ENCODE results near the gene CLEC2L.

CLEC2L gene

DNA sequence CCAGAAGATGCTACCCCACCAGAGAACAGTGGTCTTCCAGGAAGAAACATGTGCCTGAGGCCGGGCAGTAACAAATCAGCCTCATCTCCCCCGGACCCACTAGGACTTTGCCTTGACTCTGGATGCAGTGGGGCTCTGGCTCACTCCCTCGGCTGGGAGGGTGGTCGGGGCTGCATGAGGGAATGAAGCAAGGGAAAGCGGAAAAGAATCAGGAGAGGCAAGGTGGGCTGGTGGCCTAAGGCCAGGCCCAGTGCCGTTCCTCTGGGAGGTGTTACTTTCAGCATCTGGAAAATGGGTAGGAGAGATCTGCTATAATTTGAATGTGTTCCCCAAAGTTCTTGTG lies 51.8 kb downstream of the CLEC2L start:
- DNase-seq (ENCODE audit: low read depth): no peak

DNA sequence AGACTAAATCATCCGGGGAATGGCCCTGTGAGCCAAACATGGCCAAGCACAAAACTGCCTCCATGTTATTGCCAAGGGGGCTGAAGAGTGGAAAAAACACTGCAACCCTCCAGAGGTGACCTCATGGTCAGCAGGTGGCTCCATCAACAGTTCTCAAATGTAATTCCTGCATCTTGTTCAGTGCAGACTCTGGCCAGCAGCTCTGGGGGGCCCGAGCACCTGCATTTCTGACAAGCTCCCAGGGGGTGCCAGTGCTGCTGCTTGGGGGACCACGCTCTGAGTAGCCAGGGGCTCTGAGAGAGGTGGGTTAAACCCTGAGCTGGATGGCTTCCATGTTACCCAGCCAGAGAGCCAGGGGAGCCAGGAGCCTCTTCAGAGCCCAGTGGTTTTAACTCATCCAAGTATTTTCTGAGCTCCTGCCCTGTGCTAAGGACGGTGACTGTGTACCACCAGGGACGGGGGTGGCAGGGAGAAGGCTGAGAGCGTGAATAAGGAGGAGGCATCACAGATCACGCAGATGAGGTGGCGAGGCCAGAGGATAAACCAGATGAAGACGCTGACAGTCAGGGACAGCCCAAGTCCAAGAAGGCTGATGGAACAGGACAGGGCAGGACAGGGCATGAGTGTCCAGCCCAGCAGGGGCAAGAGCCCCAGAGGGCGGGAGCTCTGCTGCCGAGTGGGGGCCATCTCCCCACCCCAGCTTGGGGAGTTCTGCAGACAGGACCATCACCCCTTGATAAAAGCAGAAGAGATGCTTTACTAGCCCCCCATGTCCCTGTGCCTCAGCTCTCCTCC lies 52.9 kb downstream of the CLEC2L start:
- DNase-seq (ENCODE audit: low read depth): no peak

DNA sequence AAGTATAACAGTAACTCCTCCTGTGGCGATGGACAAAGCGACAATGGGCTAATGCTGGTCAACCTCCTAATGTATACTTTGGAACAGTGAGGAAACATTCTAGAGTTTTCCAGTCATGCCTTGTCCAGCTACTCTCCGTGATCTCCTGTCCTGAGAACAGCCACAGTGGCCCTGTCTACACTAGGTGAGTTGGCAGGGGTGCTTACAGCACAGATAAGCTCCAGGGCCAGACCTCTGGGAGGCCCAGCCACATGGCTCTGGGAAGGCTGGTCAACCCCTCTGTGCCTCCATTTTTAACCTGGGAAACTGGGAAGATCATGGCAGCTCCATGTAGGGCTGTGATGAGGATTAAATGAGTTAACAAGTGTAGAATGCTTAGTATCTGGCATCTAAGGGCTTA lies 57.0 kb downstream of the CLEC2L start:
- DNase-seq (ENCODE audit: low read depth): no peak

DNA sequence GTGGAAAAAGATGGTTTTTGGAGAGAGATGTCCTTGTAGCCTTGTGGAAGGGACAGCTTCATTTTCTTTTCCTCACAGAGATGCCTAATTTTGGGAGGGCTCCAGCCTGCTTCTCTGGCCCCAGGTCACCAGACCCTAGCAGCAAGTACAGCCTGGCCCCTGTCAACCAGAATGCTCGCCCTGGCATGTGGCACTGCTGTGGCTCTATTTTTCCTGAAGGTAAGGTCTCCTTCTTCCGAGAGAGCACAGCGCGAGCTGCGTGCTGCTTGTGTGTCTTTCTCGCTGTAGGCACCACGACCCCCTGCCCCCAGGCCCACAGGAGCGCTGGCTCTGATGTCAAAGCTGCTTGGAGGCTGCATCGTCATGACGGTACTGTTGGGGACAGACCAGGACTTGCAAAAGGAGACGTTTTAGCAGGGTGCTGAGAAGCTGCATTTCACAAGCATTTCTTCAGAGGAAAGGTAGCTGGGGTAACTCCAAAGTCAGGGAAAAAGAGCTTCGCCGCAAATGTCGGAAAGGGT lies 58.7 kb downstream of the CLEC2L start:
- DNase-seq (ENCODE audit: low read depth): no peak

DNA sequence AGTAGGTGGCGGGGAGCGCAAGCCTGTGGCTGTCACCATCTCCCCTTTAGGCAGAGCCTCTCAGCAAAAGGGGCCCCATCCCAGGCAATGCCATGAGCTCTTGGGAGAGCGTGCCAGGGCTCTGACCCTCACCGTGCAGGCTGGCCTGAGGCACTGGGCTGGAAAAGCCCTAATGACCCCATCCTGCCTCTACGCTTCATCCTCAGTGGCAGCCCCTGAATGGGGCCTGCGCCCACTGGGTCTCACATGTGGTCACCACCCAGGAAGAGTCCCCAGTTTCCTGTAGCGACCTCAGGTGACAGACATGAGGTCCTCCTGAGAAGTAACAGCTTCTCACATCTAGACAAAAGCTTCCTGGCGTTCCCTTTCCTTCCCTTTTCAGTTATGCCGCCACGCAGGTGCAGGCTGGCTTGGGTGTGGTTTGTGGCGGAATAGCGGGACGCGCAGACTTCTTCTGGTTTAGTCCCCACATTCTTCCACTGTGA lies 59.2 kb downstream of the CLEC2L start:
- DNase-seq (ENCODE audit: low read depth): no peak

DNA sequence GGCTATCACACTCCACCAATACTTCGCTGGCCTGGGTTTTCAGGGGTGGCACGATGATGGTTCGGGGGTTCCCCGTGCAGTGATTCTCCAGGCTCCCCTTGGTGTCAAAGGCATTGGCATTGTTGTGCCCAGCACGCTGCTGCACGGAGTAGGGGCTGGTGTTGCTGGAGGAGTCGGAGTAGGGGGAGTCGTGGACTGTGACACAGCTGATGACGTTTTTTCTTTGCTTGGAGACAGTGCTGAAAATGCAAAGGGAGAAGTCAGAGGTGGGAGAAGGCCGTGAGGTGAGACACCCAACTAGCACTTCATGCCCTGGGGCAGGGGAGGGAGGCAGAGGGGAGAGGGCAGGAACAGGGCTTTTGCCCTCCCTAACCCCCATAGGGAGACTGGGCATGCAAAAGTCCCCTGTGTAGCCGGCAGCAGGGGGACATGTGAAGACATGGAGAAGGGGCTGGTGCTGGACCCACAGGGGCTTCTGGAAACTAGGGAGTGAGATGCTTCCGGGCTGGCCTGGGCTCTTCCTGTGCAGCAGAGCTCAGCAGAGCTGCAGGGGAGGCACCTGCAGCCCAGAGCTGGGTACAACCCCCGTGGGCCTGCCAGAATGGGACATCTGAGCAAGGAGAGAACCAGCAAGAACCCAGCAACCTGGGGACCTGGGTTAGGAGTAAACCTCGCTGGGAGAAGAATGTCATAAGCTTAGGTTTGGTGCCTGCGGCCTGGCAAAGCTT lies 60.5 kb downstream of the CLEC2L start:
- DNase-seq (ENCODE audit: low read depth): no peak

DNA sequence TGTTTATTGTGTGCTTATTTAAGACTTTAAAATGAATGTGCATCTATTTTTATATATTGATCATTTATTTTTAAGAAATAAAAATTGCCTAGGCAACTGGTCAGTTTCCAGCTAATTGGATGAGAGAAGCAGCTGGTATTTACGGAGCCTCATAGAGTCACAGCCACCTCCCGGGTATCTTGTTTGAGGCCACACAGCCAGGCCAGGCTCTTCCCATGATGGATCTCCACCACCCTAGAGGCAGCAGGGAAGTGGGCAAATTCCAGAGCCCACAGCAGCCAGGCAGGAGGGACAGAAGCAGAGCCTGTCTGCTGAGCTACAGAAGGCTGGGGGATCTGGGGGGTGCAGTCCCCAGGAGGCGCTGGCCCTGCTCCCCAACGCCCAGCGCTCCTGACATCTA lies 61.6 kb downstream of the CLEC2L start:
- DNase-seq (ENCODE audit: low read depth): no peak

DNA sequence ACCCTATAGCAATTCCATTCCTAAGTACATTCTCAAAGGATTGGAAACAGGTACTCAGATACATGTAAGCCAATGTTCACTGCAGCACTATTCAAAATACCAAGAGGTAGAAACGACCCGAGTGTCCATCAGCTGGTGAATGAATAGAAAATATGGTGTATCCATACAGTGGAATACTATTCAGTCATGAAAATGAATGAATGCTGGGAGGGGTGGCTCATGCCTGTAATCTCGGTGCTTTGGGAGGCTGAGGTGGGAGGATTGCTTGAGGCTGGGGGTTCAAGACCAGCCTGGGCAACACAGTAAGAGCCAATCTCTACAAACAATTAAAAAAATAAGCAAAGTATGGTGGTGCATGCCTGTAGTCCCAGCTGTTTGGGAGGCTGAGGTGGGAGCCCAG lies 62.8 kb downstream of the CLEC2L start:
- no peak for DNase-seq (ENCODE audit: low read depth)

DNA sequence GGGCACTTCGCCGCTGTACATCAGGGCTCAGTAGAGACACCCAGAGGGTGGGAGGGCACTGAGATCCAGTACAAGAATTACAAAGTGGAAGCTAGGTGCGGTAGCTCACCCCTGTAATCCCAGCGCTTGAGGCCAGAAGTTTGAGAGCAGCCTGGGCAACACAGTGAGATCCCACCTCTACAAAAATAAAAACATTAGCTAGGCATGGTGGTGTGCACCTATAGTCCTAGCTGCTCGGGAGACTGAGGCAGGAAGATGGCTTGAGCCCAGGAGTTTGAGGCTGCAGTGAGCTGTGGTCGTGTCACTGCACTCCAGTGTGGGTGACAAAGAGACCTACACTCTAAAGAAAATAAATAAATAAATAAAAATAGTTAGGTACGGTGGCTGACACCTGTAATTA lies 64.0 kb downstream of the CLEC2L start:
- no peak for DNase-seq (ENCODE audit: low read depth)

DNA sequence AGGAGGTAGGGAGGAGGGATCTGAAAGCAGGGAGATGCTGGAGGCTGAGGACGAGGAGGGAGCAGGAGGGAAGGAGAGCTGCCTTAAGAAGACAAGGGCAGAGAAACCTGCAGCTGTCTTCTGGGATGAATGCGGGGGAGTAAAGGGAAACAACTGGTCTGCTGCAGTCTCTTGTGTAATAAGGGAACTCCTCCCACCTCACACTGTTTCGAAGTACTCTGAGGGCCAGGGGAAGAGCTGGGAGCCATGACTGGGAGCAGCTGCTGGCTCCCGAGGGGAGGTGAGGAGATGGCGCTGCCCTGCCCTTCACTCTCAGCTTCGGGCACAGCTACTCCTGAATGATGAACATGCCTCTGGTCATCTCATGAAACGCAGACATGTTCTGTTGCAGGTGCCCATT lies 65.1 kb downstream of the CLEC2L start:
- DNase-seq (ENCODE audit: low read depth): peak; percentile 14

DNA sequence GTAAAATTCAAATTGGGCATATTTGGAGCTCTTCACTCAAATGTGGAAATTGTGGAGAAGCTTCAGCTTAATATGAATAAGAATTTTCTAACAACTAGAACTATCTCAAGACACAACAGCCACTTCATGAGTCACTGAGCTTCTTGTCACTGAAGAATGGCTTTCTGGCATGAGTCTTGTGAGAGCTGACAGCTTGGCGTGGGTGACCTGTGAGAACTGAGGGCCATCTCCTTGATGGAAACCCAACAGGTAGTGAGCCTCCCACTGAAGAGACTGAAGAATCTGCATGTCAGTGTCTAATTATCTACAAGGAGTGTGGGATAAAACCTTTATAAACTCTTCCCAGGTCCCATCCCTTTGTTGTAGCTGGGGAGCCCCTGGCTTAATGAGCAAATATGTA lies 66.0 kb downstream of the CLEC2L start:
- DNase-seq (ENCODE audit: low read depth): no peak

DNA sequence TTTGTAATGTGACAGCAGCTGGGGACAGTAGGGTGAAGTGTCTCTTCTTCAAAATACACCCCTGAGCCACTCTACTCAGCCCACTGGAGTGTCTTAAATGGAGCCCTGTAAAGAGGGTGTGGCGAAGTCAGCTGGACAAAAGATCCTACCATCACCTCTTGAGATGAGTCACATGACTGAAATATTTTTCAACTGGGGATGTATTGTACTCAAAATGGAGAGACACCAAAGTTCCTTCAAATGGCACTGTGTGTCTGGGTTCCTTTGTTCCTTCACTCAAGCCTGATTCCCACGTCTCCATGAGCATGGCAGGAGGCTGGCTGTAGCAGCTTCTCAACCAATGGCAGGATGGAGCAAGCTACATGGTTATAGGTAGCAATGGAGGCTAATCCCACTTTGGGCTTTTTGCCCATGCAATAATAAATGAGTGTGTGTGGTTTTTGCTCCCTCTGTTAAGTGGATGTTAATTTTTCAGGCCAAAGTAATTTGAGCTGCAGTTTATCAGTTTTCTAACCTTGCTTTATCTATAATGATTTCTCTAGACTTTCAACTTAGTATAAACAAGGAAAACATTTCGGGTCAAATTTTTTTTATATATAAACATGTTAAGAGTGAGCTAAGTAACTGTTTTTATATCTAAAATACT lies 68.2 kb downstream of the CLEC2L start:
- DNase-seq (ENCODE audit: low read depth): no peak

DNA sequence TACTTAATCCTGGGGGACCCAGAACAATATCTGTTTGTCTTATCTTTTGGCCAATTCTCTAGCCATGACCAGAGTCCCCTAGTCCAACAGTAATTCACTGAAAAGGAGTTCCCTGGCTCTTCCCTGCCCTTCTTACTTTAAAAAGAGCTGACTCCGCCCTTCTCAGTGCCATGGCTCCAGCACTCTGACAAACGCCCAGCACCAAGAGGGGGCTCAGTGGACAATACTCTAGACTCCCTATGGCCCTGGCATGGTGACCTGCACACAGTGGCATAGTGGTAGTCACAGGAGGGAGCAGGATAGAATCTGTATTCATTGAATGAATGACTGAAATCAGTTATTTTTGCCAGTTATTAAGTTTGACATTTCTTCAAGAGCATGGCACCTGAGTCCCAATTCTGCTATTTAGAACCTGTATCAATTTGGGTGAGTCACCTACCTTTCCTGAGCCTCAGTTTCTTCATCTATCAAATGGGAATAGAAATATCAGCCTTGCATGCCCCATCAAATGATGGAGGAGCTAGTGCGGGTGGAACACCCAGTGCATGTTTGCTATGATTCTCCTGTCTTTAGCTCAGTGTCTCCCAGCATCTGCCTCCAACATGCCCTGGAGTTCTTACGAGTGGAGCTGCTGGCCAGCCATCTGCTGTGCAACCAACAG lies 69.4 kb downstream of the CLEC2L start:
- no peak for DNase-seq (ENCODE audit: low read depth)

DNA sequence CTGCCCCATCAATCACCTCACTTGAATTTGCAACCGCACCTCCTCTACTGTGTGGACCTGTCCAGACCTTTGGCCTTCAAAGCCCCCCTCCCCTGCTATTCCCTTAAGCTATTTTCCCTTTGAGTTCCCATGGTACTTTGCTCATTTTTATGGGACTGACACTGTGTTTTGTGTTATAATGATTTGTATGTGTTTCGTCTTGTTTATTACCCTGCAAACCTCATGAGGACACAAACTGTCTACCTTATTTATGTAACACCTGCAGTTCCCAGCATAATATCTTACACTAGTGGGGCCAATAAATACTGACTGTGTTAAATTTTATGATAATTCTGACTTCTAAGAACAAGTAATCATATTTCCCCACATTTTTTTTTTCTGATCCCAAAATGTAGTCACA lies 70.6 kb downstream of the CLEC2L start:
- DNase-seq (ENCODE audit: low read depth): no peak
